ENCODE measurements around the gene PAPOLB. TPM values are rescaled to one million over a fixed set of nuclear protein-coding genes. Genes with fewer than 3 reads are reported as not detected.

The PAPOLB gene
- total RNA-seq, 1 donor from 2014 or later, result 0.05 TPM

DNA sequence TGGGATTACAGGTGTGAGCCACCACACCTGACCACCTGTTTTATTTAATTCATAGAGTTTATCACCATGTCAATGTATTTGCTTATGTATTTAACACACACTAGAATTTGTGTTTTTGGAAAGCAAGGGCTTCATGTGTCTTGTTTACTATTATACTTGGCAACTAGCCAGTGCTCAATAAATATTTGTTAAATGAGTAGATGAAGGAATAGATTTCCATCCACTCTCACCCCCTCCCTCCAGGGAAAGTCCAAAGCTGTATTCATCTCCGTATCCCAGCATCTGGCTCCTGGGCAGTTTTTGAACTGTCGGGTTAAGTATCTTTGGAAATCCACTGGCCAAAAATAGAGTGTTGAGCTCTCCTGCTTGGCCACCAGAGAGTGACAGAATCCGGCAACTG, 26.3 kb upstream of the PAPOLB start:
- Histone ChIP-seq H3K27ac (replicated peaks) (no peak overlapping the region), H3K27me3 (ENCODE audit: low read depth) (peaks cover 34% of the 10 kb centered on the region), H3K36me3 (no peaks in the 10 kb centered on the region), H3K4me1 (peaks cover 3% of the 10 kb centered on the region), H3K9me3 (replicated peaks) (no peaks in the 10 kb centered on the region), H3K4me3 (no peak overlapping the region)
- DNase-seq, result no peak
- intact Hi-C loops (cut with micrococcal nuclease), result no loop called here
- TF ChIP-seq, protein P1, sequence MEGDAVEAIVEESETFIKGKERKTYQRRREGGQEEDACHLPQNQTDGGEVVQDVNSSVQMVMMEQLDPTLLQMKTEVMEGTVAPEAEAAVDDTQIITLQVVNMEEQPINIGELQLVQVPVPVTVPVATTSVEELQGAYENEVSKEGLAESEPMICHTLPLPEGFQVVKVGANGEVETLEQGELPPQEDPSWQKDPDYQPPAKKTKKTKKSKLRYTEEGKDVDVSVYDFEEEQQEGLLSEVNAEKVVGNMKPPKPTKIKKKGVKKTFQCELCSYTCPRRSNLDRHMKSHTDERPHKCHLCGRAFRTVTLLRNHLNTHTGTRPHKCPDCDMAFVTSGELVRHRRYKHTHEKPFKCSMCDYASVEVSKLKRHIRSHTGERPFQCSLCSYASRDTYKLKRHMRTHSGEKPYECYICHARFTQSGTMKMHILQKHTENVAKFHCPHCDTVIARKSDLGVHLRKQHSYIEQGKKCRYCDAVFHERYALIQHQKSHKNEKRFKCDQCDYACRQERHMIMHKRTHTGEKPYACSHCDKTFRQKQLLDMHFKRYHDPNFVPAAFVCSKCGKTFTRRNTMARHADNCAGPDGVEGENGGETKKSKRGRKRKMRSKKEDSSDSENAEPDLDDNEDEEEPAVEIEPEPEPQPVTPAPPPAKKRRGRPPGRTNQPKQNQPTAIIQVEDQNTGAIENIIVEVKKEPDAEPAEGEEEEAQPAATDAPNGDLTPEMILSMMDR (IDR thresholded peaks at IDR 0.05; ENCODE audit: borderline replicate concordance), result no peak

DNA sequence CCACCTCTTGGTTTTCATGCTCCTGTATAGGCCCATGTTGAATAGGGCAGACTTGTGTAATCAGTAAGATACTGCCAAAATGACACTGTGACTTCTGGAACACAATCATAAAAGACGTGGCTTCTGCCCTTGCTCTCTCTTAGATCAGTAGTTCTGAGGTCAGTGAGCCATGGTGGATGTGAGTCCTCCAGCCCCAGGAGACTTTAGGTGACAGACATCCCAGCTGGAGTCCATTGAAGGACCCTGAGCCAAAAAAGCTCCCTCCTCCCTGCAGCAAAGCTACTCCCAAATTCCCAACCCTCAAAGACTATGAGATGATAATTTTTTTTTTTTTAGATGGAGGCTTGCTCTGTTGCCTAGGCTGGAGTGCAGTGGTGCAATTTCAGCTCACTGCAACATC, 24.8 kb upstream of the PAPOLB start:
- H3K4me1 ChIP-seq, result peaks cover 18% of the 10 kb centered on the region
- no peaks in the 10 kb centered on the region for H3K9me3 ChIP-seq (replicated peaks)
- intact Hi-C loops (cut with micrococcal nuclease), result no loop called here
- TF ChIP-seq, protein P1 (IDR thresholded peaks at IDR 0.05; ENCODE audit: borderline replicate concordance), result no peak
- no peak overlapping the region for H3K4me3 ChIP-seq
- no peaks in the 10 kb centered on the region for H3K36me3 ChIP-seq
- no peak for DNase-seq
- H3K27me3 ChIP-seq (ENCODE audit: low read depth), result peaks cover 40% of the 10 kb centered on the region
- H3K27ac ChIP-seq (replicated peaks), result no peak overlapping the region

DNA sequence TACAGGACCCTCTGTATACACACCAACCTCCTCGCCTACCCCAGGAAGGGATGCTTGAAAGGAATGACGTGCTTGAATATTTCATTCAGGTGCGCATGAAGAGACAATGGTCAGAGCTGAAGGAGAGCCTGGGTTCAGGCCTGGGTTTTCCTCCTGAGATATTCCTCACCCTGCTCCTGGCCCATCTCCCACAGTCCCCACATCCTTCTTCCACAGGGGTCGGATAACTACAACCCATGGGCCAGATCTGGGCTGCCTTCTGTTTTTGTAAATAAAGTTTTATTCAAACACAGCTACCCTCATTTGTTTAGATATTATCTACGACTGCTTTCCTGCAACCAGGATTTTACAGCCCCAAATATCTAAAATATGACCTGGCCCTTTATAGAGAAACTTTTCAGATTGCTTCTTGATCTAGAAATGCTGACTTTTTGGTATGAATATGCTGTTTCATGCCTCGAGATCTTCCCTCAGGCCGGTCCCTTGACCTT, 23.5 kb upstream of the PAPOLB start:
- H3K9me3 ChIP-seq (replicated peaks), result no peaks in the 10 kb centered on the region
- intact Hi-C loops (cut with micrococcal nuclease), result no loop called here
- peaks cover 24% of the 10 kb centered on the region for H3K4me1 ChIP-seq
- DNase-seq, result no peak
- H3K27ac ChIP-seq (replicated peaks), result no peak overlapping the region
- no peak overlapping the region for H3K4me3 ChIP-seq
- TF ChIP-seq, protein P1 (IDR thresholded peaks at IDR 0.05; ENCODE audit: borderline replicate concordance), result no peak
- peaks cover 40% of the 10 kb centered on the region for H3K27me3 ChIP-seq (ENCODE audit: low read depth)
- no peaks in the 10 kb centered on the region for H3K36me3 ChIP-seq

DNA sequence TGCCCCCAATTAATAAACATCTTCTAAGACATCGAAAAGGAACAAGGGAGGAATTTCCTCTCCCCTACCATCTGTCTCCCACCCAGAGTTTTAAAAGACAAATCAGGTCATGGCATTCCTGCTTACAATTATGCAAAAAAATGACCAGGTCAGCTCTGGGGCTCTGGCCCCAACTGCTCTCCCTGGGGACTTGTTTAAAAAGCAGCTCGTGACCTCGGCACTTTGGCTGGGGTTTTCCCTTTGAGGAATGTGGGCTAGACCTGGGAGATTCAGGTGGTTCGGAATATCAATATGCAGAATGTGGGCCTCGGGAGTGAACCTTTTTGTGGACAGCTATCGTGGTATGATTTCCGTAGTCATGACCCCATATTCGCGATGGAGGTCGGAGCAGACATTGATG, 22.3 kb upstream of the PAPOLB start:
- intact Hi-C loops (cut with micrococcal nuclease), result loop anchor here (5.0 kb wide), 1 partner anchor 57 kb away; no protein-coding TSS in a partner anchor
- no peaks in the 10 kb centered on the region for H3K36me3 ChIP-seq
- peaks cover 36% of the 10 kb centered on the region for H3K4me1 ChIP-seq
- TF ChIP-seq, protein P1 (IDR thresholded peaks at IDR 0.05; ENCODE audit: borderline replicate concordance), result no peak
- DNase-seq, result no peak
- no peak overlapping the region for H3K4me3 ChIP-seq
- no peaks in the 10 kb centered on the region for H3K9me3 ChIP-seq (replicated peaks)
- peaks cover 40% of the 10 kb centered on the region for H3K27me3 ChIP-seq (ENCODE audit: low read depth)
- H3K27ac ChIP-seq (replicated peaks), result no peak overlapping the region

DNA sequence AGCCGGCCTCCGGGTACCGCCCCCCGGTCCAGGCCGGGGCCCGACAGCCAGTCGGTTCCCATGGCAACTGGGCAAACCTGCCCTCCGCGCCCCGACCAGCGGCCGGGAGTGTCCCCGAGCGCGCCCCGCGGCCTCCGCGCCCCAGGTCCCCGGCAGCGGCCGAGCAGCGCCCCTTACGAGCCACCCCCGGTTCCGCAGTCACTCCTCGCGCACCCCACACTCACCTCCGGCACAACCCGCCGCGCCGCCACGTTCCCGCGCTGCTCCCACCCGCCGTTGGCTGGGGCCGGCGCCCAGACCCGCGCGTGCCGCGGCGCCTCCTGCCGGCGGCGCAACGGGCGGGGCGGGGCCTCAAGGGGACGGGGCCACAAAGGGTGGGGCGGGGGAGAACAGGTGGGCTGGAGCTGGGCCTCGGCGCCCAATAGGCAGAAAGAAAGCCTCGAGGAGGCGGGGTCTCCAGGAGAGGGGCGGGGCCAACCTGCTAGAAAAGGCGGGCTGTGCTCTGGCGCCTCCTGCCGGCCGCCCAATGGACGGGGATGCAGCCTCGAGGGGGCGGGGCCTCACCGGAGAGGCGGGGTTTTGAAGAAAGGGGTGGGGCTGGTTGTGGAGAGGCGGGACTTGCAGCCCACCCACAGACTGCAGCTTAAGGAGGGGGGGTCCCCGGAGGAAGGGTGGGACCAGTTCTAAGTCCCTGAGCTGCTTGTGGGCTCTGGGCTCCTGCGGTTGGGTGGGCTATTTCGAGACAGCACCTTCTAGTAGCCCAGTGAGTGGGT, 21.7 kb upstream of the PAPOLB start, which contains the start of gene RADIL:
RADIL (minus strand) TSS at position 345 of the 773 bp plus-strand sequence. CDS start 5,577 bp downstream, outside the sequence.
- Histone ChIP-seq H3K36me3 (no peaks in the 10 kb centered on the region), H3K9me3 (replicated peaks) (no peaks in the 10 kb centered on the region), H3K4me1 (peaks cover 40% of the 10 kb centered on the region), H3K27me3 (ENCODE audit: low read depth) (peaks cover 37% of the 10 kb centered on the region), H3K27ac (replicated peaks) (peak within 1 kb of the TSS; percentile 86), H3K4me3 (peak within 1 kb of the TSS; percentile 85)
- peak; percentile 92 for DNase-seq
- intact Hi-C loops (cut with micrococcal nuclease), result loop anchor here (5.0 kb wide), 1 partner anchor 56 kb away; no protein-coding TSS in a partner anchor
- TF ChIP-seq, protein P1 (IDR thresholded peaks at IDR 0.05; ENCODE audit: borderline replicate concordance), result peak; percentile 92

Data from left ventricle myocardium inferior (tissue), 1 donor.